ENCODE measurements around the gene SFXN3. TPM values are rescaled to one million over a fixed set of nuclear protein-coding genes. Genes with fewer than 3 reads are reported as not detected.
A peak's percentile ranks its signal among the peaks of the same experiment; 100 is the strongest.

The SFXN3 gene
- total and polyA plus RNA-seq, 2 of the 8 experiments (the other 6 are each of a cell fraction or from before 2014, with no cell fraction given), result 2.6 to 2.8 TPM

- CTCF ChIA-PET (ENCODE audit: partially characterized antibody), result interaction anchor here (0.5 to 26.8 kb wide), 8 partner anchors 9 to 222 kb away, joined by 3 to 464 read pairs (median 8); partner anchors contain the start of genes LZTS2, MRPL43, PDZD7 and SFXN3
- Histone ChIP-seq H3K23me2 (ENCODE audit: low read depth, low read length) (no peaks in the 10 kb centered on the region), H3K9ac (replicated peaks in 1 of 4; ENCODE audit: extremely low read depth in 1 of 4, low read depth in 3 of 4, low read length in 3 of 4) (no peak overlapping the region), H4K8ac (ENCODE audit: extremely low read depth, insufficient read depth, low read length) (no peak overlapping the region), H2AFZ (ENCODE audit: low read length) (no peak overlapping the region), H3K36me3 (ENCODE audit: control insufficient read depth in 2 of 4, insufficient read depth in 4 of 4, low read length in 3 of 4) (peaks cover 11 to 41% (median 27%) of the 10 kb centered on the region in 4 experiments; a peak in 7 of 8 replicates), H3K14ac (ENCODE audit: insufficient read length) (no peak overlapping the region), H3K27me3 (replicated peaks in 1 of 4; ENCODE audit: control insufficient read depth in 3 of 4, extremely low read depth in 1 of 4, insufficient read depth in 3 of 4, low read length in 3 of 4) (no peaks in the 10 kb centered on the region), H3K23ac (ENCODE audit: insufficient read length) (no peak overlapping the region), H3K4me1 (replicated peaks in 1 of 4; ENCODE audit: control insufficient read depth in 3 of 4, insufficient read depth in 4 of 4, low read length in 3 of 4) (peaks cover 0 to 12% (median 5%) of the 10 kb centered on the region in 4 experiments; a peak in 4 of 7 replicates), H3K9me3 (ENCODE audit: insufficient read depth in 2 of 2, low read depth in 1 of 2, low read length in 1 of 2) (no peaks in the 10 kb centered on the region), H3K79me1 (ENCODE audit: low read depth, low read length) (peaks cover 3% of the 10 kb centered on the region; the same call in 1 of the 2 replicates), H2AK5ac (ENCODE audit: low read depth, low read length) (0 out of 2 replicates have a peak overlapping the region, but pooled peaks have one; percentile 75), H2BK5ac (ENCODE audit: low read depth, low read length) (no peak overlapping the region; the same call in 1 of the 2 replicates), H2BK15ac (ENCODE audit: low read length) (no peak overlapping the region), H4K5ac (ENCODE audit: insufficient read length, low read depth, low read length) (no peak overlapping the region), H3K79me2 (ENCODE audit: control insufficient read depth in 1 of 2, insufficient read depth in 2 of 2, low read length in 2 of 2) (0 out of 4 replicates have a peak, but pooled peaks cover 0 to 2% of the 10 kb centered on the region in 2 experiments), H3K27ac (ENCODE audit: low read depth, low read length) (no peak overlapping the region), H4K20me1 (replicated peaks in 1 of 2; ENCODE audit: control insufficient read depth in 1 of 2, insufficient read depth in 2 of 2, low read length in 2 of 2) (peaks cover 2 to 16% of the 10 kb centered on the region in 2 experiments), H3K4ac (replicated peaks; ENCODE audit: insufficient read length, low read depth, low read length) (no peak overlapping the region), H3K18ac (ENCODE audit: extremely low read depth, low read length) (no peak overlapping the region), H3K4me3 (ENCODE audit: extremely low read depth in 1 of 4, insufficient read depth in 2 of 4, low read depth in 3 of 4, low read length in 4 of 4) (no peak overlapping the region), H4K91ac (replicated peaks; ENCODE audit: insufficient read length, low read length) (no peak overlapping the region), H2BK20ac (ENCODE audit: low read length) (no peak overlapping the region), H3K56ac (replicated peaks; ENCODE audit: insufficient read length, low read depth, low read length) (no peak overlapping the region), H3K4me2 (ENCODE audit: insufficient read depth in 1 of 2, low read depth in 2 of 2, low read length in 2 of 2) (no peak overlapping the region), H2BK120ac (replicated peaks; ENCODE audit: low read depth, low read length) (no peak overlapping the region), H2BK12ac (ENCODE audit: low read depth, low read length) (no peak overlapping the region)
- WGBS, 2 experiments (ENCODE audit: extremely low coverage in 1 of 2, insufficient coverage in 1 of 2, insufficient read length in 1 of 2, insufficient replicate concordance in 2 of 2, low coverage in 1 of 2, low lambda C conversion rate in 2 of 2, missing lambda C conversion rate in 1 of 2), result 87% methylated on average over 13 of the region's 13 CpGs; no CpG with 5 or more reads in 1 of the 2 experiments
- POLR2A ChIA-PET (ENCODE audit: partially characterized antibody), result interaction anchor here (0.7 to 7.5 kb wide), 5 partner anchors 8 to 72 kb away, joined by 3 to 143 read pairs (median 8); partner anchors contain the start of gene LZTS2
- DNase-seq (ENCODE audit: low read depth in 1 of 2, low spot score in 2 of 2) (no peak), FAIRE-seq (no peak)
- TF ChIP-seq TEAD4 (IDR thresholded peaks at IDR 0.05; ENCODE audit: low read depth, low read length), result no peak
- no peak for TF ChIP-seq TAF7 (optimal IDR thresholded peaks at IDR 0.05; ENCODE audit: borderline replicate concordance, low read depth, low read length)
- TF ChIP-seq TAF1 (IDR thresholded peaks at IDR 0.05; ENCODE audit: low read depth, low read length), result no peak
- no peak for TF ChIP-seq CBX5 (IDR thresholded peaks at IDR 0.05; ENCODE audit: low read depth, low read length)
- no peak for TF ChIP-seq CHD1 (IDR thresholded peaks at IDR 0.05; ENCODE audit: low read depth, low read length)
Observed at GRCh38 chr10:101007915-101008822, 22.9 kb upstream of the SFXN3 start.

Measured in H1 (cell line).